HUES6 (cell line): Measurements from ENCODE around the gene DOCK6.

Source experiments
- H3K27ac ChIP-seq: 2 replicates; pipeline ENCODE4 v1.7.0; 2013; ENCODE audit warnings: low read depth, mild to moderate bottlenecking, low read length, inconsistent platforms
- H3K27me3 ChIP-seq: 2 replicates; pipeline ENCODE4 v1.6.1; 2013; ENCODE audit warnings: low read length; ENCODE audit not compliant: control insufficient read depth, insufficient read depth
- H3K36me3 ChIP-seq: 2 replicates; pipeline ENCODE4 v1.6.1; 2013; ENCODE audit warnings: low read length; ENCODE audit not compliant: control insufficient read depth, insufficient read depth
- H3K4me1 ChIP-seq: 2 replicates; pipeline ENCODE4 v1.6.1; 2013; ENCODE audit warnings: low read length; ENCODE audit not compliant: control insufficient read depth, insufficient read depth
- H3K4me3 ChIP-seq: 2 replicates; pipeline ENCODE4 v1.5.1; 2013; ENCODE audit warnings: low read depth, low read length
- H3K9ac ChIP-seq: one replicate; pipeline ENCODE4 v1.6.1; 2013; ENCODE audit warnings: mild to moderate bottlenecking, low read length
- H3K9me3 ChIP-seq: 2 replicates; pipeline ENCODE4 v1.6.1; 2013; ENCODE audit warnings: low read depth, low read length; ENCODE audit not compliant: control insufficient read depth, insufficient read depth

Gene DOCK6

GRCh38 chr19:11256189-11256588 is 6.1 kb downstream of the DOCK6 start:
- Histone ChIP-seq H3K27me3 (no peaks in the 10 kb centered on the region), H3K4me3 (no peak overlapping the region), H3K9me3 (no peaks in the 10 kb centered on the region), H3K9ac (no peak overlapping the region), H3K4me1 (no peaks in the 10 kb centered on the region), H3K36me3 (peaks cover 14% of the 10 kb centered on the region), H3K27ac (no peak overlapping the region)

- no peaks in the 10 kb centered on the region for H3K4me1 ChIP-seq
- H3K9me3 ChIP-seq, result no peaks in the 10 kb centered on the region
- peaks cover 22% of the 10 kb centered on the region for H3K36me3 ChIP-seq
- H3K4me3 ChIP-seq, result no peak overlapping the region
- H3K9ac ChIP-seq, result no peak overlapping the region
- no peaks in the 10 kb centered on the region for H3K27me3 ChIP-seq
- H3K27ac ChIP-seq, result no peak overlapping the region
These were observed 7.7 kb downstream of the DOCK6 start for GRCh38 chr19:11254666-11255065.

GRCh38 chr19:11252665-11253355 is 9.5 kb downstream of the DOCK6 start:
- peaks cover 34% of the 10 kb centered on the region for H3K36me3 ChIP-seq
- H3K9me3 ChIP-seq, result no peaks in the 10 kb centered on the region
- no peaks in the 10 kb centered on the region for H3K27me3 ChIP-seq
- no peak overlapping the region for H3K4me3 ChIP-seq
- no peak overlapping the region for H3K9ac ChIP-seq
- no peaks in the 10 kb centered on the region for H3K4me1 ChIP-seq
- H3K27ac ChIP-seq, result no peak overlapping the region

GRCh38 chr19:11251650-11252314 is 10.5 kb downstream of the DOCK6 start:
- Histone ChIP-seq H3K27ac (no peak overlapping the region), H3K36me3 (peaks cover 42% of the 10 kb centered on the region), H3K4me3 (no peak overlapping the region), H3K27me3 (no peaks in the 10 kb centered on the region), H3K9me3 (no peaks in the 10 kb centered on the region), H3K9ac (no peak overlapping the region), H3K4me1 (no peaks in the 10 kb centered on the region)

- Histone ChIP-seq H3K27me3 (no peaks in the 10 kb centered on the region), H3K9ac (no peak overlapping the region), H3K4me1 (no peaks in the 10 kb centered on the region), H3K4me3 (no peak overlapping the region), H3K9me3 (no peaks in the 10 kb centered on the region), H3K27ac (no peak overlapping the region), H3K36me3 (peaks cover 47% of the 10 kb centered on the region)
These were observed 11.1 kb downstream of the DOCK6 start for GRCh38 chr19:11251217-11251616.

- H3K9me3 ChIP-seq, result no peaks in the 10 kb centered on the region
- H3K27me3 ChIP-seq, result no peaks in the 10 kb centered on the region
These were observed 13.5 kb downstream of the DOCK6 start for GRCh38 chr19:11248852-11249251.

GRCh38 chr19:11247934-11248333 is 14.4 kb downstream of the DOCK6 start:
- Histone ChIP-seq H3K9me3 (no peaks in the 10 kb centered on the region), H3K4me1 (peaks cover 2% of the 10 kb centered on the region; the same call in 1 of the 2 replicates), H3K27ac (no peak overlapping the region), H3K36me3 (peaks cover 48% of the 10 kb centered on the region), H3K9ac (no peak overlapping the region), H3K27me3 (no peaks in the 10 kb centered on the region), H3K4me3 (no peak overlapping the region)

More at GRCh38 chr19:11248852-11249251, 13.5 kb downstream of the DOCK6 start:
- Histone ChIP-seq H3K4me3 (no peak overlapping the region), H3K27ac (no peak overlapping the region), H3K9ac (no peak overlapping the region), H3K36me3 (peaks cover 47% of the 10 kb centered on the region), H3K4me1 (no peaks in the 10 kb centered on the region)

- Histone ChIP-seq H3K27me3 (no peaks in the 10 kb centered on the region), H3K36me3 (peaks cover 50% of the 10 kb centered on the region), H3K4me1 (peaks cover 3% of the 10 kb centered on the region; the same call in 1 of the 2 replicates), H3K27ac (no peak overlapping the region), H3K9ac (no peak overlapping the region), H3K4me3 (no peak overlapping the region), H3K9me3 (no peaks in the 10 kb centered on the region)
These were observed 14.9 kb downstream of the DOCK6 start for GRCh38 chr19:11247391-11247790.

- Histone ChIP-seq H3K27ac (no peak overlapping the region), H3K9me3 (no peaks in the 10 kb centered on the region), H3K4me3 (no peak overlapping the region), H3K4me1 (peaks cover 3% of the 10 kb centered on the region; the same call in 1 of the 2 replicates), H3K36me3 (peaks cover 48% of the 10 kb centered on the region), H3K27me3 (no peaks in the 10 kb centered on the region), H3K9ac (no peak overlapping the region)
These were observed 15.4 kb downstream of the DOCK6 start for GRCh38 chr19:11246941-11247340.

GRCh38 chr19:11244846-11245589 is 17.3 kb downstream of the DOCK6 start:
- no peaks in the 10 kb centered on the region for H3K27me3 ChIP-seq
- H3K4me3 ChIP-seq, result no peak overlapping the region
- H3K9ac ChIP-seq, result no peak overlapping the region
- H3K9me3 ChIP-seq, result no peaks in the 10 kb centered on the region
- H3K36me3 ChIP-seq, result peaks cover 48% of the 10 kb centered on the region
- H3K27ac ChIP-seq, result no peak overlapping the region
- H3K4me1 ChIP-seq, result peaks cover 3% of the 10 kb centered on the region; the same call in 1 of the 2 replicates

GRCh38 chr19:11243798-11244169 is 18.5 kb downstream of the DOCK6 start:
- peak overlapping the region; percentile 39 for H3K4me3 ChIP-seq
- H3K27me3 ChIP-seq, result no peaks in the 10 kb centered on the region
- peaks cover 58% of the 10 kb centered on the region for H3K36me3 ChIP-seq
- no peak overlapping the region for H3K9ac ChIP-seq
- no peak overlapping the region for H3K27ac ChIP-seq
- H3K4me1 ChIP-seq, result peaks cover 3% of the 10 kb centered on the region; the same call in 1 of the 2 replicates
- H3K9me3 ChIP-seq, result no peaks in the 10 kb centered on the region
